Midbrain (tissue), 1 donor: ENCODE data around the gene DACT1.

Experiments
- DNase-seq: peaks from one replicate; lab custom pipeline; 2025; lab: John Stamatoyannopoulos, UW

The DACT1 gene

GRCh38 chr14:58635091-58635830 is 2.5 kb upstream of the DACT1 start:
- DNase-seq, result no peak

DNA sequence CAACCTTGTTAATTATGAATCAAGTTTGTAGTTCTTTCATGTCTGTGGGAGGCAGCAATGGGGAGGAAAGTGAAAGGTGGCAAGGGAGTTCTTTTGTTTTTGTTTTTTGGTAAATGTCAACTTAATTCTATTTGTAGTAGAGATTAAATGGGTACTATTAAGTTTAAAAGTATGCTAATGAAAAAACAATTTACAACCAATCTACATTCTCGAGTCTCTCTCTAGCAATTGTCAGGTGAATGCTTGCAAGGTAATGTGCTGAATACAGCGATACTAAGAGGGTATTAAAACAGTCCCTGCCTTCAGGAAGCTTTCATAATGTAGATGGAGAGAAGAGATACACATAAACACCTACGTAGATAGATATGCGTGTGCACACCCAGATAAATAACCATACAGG is 1.6 kb upstream of the DACT1 start:
- DNase-seq, result no peak

DNA sequence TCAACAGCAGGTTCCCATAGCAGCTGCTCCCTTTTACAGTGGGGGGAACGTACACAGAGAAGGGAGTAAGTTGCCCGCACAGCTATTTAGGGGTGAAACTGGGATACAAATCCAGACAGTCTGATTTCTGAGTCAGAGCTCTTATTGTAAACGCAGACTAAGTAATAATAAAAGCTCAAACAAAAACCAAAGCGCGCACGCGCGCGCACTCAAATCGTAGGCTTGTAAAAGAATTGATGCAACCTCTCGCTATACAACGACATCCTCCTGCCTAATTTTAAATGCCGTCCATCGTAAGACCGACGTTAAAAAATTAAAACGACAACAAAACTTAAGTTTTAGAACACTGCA is 747 bp upstream of the DACT1 start:
- peak; percentile 62 for DNase-seq

GRCh38 chr14:58638231-58639197 is 752 bp downstream of the DACT1 start:
- no peak for DNase-seq

GRCh38 chr14:58639198-58639565 is 1.4 kb downstream of the DACT1 start:
- DNase-seq, result no peak

DNA sequence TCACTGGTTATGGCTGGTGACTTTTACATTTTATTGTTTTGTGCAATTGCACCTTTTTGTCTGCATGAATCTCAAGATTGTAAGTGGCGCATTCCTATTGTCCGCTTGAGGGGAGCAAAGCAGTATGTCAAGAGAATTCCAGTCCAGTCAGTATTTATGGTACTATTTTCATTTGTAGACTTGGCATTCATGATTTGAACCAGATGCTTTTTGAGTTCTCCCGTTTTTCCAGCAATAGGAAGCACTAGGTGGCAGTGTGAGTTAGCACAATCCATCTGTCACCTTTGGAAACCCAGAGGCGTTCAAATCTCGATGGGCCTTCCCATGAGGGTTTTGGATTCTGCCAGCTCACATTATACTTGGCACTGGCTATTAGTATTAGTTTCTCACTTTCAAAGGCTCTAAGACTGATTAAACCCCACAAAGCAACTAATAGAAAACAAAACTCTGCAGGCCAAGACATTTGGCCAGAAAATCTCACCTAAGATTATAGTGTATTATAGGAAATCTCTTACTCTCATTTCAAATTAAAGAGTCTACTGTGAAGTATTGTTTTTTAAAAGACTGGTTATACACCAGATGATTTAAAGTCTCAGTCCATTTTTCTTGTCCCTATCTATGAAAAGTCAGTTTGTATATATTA is 2.2 kb downstream of the DACT1 start:
- DNase-seq, result peak; percentile 83

GRCh38 chr14:58640959-58641358 is 3.2 kb downstream of the DACT1 start:
- no peak for DNase-seq

DNA sequence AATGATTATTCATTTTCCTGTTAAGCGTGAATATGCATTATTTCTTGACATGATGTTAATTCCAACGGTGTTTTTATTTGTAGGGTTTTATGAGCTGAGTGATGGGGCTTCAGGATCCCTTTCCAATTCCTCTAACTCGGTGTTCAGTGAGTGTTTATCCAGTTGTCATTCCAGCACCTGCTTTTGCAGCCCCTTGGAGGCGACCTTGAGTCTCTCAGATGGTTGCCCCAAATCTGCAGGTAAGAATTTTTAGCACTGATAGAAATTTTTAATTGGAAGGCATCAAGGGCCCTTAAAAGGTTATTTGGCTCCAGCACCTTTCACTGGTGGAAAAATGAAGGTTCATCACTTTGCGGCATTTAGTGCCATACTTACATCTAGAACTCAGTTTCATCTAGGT is 3.7 kb downstream of the DACT1 start:
- no peak for DNase-seq

- DNase-seq, result no peak
Measured at GRCh38 chr14:58643366-58643765, 5.6 kb downstream of the DACT1 start.

- no peak for DNase-seq
Measured at GRCh38 chr14:58645641-58646040, 7.9 kb downstream of the DACT1 start.

DNA sequence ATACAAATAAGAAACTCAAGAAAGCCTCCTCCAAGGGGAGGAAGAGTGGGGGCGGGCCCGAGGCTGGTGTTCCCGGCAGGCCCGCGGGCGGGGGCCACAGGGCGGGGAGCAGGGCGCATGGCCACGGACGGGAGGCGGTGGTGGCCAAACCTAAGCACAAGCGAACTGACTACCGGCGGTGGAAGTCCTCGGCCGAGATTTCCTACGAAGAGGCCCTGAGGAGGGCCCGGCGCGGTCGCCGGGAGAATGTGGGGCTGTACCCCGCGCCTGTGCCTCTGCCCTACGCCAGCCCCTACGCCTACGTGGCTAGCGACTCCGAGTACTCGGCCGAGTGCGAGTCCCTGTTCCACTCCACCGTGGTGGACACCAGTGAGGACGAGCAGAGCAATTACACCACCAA is 8.7 kb downstream of the DACT1 start:
- DNase-seq, result no peak

DNA sequence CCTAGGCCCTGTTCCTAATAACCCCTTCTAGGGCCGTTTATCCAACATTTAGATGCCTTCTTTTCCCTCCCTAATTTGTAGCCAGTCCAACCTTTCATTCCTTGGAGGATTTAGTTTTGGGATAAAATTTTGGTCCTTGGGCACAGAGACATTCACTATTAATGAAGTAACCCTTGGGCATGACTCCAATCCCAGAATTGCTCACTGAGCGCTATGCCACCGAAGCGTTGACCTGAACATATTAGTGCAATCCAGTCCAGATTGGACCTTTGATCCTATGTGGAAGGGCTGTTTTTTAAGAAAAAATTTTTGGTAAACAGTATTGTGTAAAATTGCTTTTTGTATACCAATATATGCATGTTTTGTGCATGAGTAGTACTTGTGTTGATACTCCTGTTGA is 10.0 kb downstream of the DACT1 start:
- no peak for DNase-seq

DNA sequence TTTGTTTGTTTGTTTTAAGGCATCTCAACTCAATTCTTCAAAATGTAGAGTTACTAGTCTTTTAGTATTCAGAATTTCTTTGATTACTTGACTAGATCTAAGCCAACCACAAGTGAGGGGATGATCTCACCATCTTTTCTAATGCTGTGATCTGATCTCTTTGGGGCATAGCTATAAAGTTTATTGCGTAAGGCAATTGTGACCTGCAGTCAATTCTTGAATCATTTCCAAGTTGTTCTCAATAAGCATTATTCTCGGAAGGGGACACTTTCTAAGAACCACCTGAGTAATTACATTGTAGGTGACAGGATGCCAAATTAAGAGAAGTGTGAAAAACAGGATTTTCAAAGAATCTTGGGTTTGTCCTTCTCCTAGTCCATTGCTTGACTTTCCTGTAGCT is 13.1 kb downstream of the DACT1 start:
- no peak for DNase-seq

DNA sequence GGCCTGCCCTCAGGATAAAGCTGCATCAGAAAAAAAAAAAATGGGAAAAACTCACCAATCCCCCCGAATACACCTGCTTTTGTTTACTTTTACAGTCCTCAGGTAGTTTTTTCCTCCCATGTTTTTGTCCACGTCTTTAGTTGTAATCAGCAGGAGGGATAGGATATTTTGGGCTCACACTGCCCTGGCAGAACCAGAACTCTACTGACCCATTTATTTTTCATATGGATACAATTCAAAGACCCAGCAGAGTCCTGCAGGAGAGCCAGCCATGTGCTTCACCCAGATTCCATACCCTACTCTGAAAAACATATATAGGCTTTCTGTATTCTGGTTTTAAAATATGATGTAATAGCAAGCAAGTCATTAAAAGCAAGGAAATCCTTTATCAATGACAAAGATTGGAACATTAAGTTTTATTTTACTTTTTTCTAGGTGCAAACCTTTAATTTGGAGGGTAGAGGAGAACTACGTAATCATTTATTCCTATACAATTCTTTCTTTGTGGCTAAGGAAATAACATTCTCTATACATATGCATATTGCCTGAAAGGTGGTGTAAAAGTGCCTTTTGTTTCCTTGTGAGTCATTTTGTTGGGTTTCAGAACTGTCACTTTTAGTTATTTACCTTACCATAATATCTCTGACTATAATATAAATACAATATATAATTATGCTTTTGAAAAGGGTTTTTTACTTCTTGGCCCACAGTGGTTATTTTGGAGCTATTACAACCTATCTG is 19.1 kb downstream of the DACT1 start:
- no peak for DNase-seq

DNA sequence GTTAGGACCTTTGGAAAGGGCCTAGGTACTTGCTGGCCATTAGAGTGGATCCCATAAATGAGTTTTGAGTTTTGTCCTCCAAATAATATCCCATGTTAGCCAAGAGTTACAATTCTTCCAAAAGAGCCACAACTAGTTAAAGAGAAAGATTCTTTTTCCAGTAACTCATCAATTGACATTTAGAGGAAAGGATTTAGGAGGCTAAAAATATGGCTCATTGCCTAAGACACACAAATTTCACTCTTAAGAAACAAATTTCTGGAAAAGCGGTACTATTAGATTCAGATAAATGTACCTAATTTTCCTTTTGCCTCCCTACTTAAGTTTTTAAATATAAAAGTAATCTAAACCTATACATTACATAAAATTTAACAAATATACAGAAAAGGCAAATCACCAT is 21.3 kb downstream of the DACT1 start:
- DNase-seq, result no peak

- no peak for DNase-seq
Measured at GRCh38 chr14:58659846-58660245, 22.1 kb downstream of the DACT1 start.

- no peak for DNase-seq
Measured at GRCh38 chr14:58660407-58660806, 22.6 kb downstream of the DACT1 start.

GRCh38 chr14:58662018-58662417 is 24.3 kb downstream of the DACT1 start:
- no peak for DNase-seq

DNA sequence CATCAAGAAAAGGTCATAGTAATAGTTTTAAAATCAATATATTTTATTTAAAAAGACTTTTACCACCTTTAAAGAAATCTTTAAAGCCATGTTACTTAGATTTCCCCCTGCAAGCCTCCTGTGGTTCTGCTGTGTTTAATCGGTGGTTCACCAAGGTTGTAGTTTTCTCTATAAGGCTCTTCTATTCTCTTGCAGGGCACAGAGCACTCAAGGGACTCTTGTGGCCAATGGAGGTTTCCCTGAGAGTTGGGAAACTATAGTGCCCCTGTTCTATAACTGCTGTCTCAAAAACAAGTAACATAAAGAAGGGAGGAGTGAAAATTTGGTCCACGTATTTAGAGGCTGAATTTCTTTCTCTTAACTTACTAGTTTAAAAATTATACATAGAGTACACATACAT is 25.0 kb downstream of the DACT1 start:
- no peak for DNase-seq

DNA sequence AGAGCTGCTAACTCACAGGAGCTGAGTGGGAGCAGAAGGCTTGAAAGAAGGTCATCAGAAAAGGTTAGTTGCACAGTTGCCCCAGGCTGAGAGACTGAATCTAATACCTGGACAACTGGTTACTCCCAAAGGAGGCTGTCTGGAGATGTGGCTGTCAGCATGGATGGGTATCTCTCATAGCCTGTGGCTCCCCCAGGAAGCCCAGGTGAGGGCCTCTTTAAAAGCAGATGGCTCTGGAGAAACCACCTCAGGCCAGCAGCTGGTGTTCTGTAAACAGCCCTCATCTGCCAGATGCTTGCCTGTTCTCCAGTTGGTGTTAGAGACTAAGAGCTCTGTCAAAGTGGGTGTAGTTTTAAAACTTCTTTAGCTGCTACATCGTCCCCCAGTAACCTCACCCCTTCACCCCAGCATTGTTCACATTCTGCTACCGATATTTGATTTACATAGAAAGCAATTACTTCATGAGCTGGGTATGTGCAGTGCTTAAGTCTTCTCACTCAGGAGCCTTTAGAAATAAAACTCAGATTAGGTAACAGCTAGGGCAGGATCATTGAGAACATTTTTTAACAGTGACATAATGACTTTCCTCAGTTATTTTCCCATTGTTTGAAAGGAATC is 25.8 kb downstream of the DACT1 start:
- no peak for DNase-seq

DNA sequence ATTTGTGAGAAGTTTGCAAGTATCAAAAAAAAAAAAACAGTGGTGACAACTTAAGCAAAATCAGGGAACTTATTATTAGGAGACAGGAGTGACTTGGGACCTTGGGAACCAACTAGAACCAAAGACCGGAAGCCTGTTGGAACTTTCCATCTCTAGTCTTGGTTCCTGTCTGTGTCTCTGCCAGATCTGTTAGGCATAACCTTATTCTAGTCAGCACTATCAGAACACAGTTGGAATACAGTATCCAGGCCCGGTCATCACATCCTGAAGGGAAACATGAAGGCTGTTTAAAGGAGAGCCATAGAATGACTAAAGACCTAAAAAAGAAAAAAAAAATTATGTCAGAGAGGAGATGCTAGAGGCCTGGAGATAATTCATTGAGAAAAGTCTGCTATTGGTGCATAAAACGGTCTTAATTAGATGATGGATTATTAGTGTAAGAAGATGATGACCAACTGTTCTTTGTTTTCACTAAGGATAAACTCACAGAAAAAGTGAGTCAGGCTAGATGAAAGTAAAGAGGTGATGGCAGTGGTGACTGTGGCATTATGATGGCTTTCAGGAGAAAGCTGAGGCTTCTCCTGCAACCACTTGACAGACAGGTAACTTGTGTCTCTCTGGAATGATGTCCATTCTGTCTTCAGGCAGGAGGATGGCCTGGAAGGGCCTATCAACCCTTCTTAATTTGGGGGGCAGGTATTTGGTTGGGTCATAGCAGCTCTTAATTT is 28.2 kb downstream of the DACT1 start:
- no peak for DNase-seq
